ENCODE data around the gene PMF1.

DNA sequence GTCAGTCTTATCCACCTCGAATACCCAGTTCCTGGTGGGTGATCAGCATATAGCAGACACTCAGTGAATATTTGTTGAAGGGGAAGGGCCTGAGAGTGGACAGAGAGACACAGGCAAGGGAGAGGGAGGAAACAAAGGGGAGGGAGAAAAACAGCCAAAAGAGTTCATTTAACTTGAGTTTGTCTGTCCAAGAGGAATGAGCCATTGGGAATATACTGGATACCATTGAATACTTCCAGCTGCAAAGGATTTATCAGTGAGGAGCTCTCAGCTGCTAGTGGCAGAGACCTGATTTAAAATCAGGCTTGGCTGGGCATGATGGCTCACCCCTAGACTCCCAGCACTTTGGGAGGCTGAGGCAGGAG is 17.6 kb downstream of the PMF1 start:
- TF ChIP-seq POLR2AphosphoS5 (IDR thresholded peaks at IDR 0.05; ENCODE audit: borderline replicate concordance, low read depth, low read length) (no peak), EZH2 (IDR thresholded peaks at IDR 0.05) (no peak)
